B cell (primary cell): ENCODE data around the gene MDC1. TPM values are rescaled to one million over a fixed set of nuclear protein-coding genes. Genes with fewer than 3 reads are reported as not detected.

Source experiments
- ATAC-seq: fragments of 200-7000 bp; cut with Tn5 transposase; one replicate; pipeline ENCODE4 v1.10.0; 2021; ENCODE audit warnings: low read depth, mild to moderate bottlenecking, moderate number of reproducible peaks, moderate library complexity
- CTCF ChIA-PET: fragments of 350-600 bp; sonication (Branson Sonifier 250); formaldehyde crosslinking; loops from one replicate; lab custom pipeline; 2021; ENCODE audit warnings: antibody characterized with exemption, inconsistent platforms; lab: Charles Lee
- POLR2A ChIA-PET: fragments of 350-600 bp; sonication (Branson Sonifier 250); formaldehyde crosslinking; loops from one replicate; lab custom pipeline; 2021; ENCODE audit warnings: antibody characterized with exemption; lab: Charles Lee
- DNase-seq: peaks from one replicate; pipeline ENCODE4 v3.0.0; 2013
- H2AFZ ChIP-seq: 2 replicates; pipeline ENCODE4 v1.6.1; 2012; ENCODE audit warnings: mild to moderate bottlenecking, low read depth, low read length; ENCODE audit not compliant: insufficient read depth, poor library complexity, severe bottlenecking
- H3K27ac ChIP-seq, 2 donors: 1 replicate in 1 of 2; 2 replicates in 1 of 2; pipeline ENCODE4 v1.5.1; 2012 to 2013; ENCODE audit warnings: low read length in 2 of 2, mild to moderate bottlenecking in 2 of 2, moderate library complexity in 1 of 2
- H3K27me3 ChIP-seq, 4 experiments: fragments of 200-600 bp in 1 of 4; sonication (generic) in 1 of 4; replicated peaks in 1 of 4; 1 replicate in 2 of 4; 2 replicates in 2 of 4; pipeline versions ENCODE4 v1.6.1 to v1.7.0; 2013 to 2016; ENCODE audit warnings: low read length in 3 of 4, mild to moderate bottlenecking in 2 of 4, mixed read lengths in 1 of 4, moderate library complexity in 1 of 4; ENCODE audit not compliant: insufficient read depth in 4 of 4, control insufficient read depth in 3 of 4; ENCODE audit errors: control extremely low read depth in 1 of 4
- H3K36me3 ChIP-seq, 2 experiments: replicated peaks in 1 of 2; 1 replicate in 1 of 2; 2 replicates in 1 of 2; pipeline versions ENCODE4 v1.6.1 to v1.7.1; 2013; ENCODE audit warnings: low read length in 1 of 2; ENCODE audit not compliant: insufficient read depth in 2 of 2, control insufficient read depth in 1 of 2; ENCODE audit errors: control extremely low read depth in 1 of 2, extremely low read depth in 1 of 2
- H3K4me1 ChIP-seq, 2 donors: fragments of 200-600 bp in 1 of 2; sonication (generic) in 1 of 2; 1 replicate in 1 of 2; 2 replicates in 1 of 2; pipeline versions ENCODE4 v1.5.1 to v1.6.1; 2013 to 2017; ENCODE audit warnings: low read length in 2 of 2; ENCODE audit not compliant: control insufficient read depth in 2 of 2, insufficient read depth in 2 of 2
- H3K4me2 ChIP-seq: replicated peaks from 2 replicates; pipeline ENCODE3; 2012; ENCODE audit warnings: mild to moderate bottlenecking, low read depth, low read length; ENCODE audit not compliant: poor library complexity, severe bottlenecking
- H3K4me3 ChIP-seq, 5 experiments: fragments of 200-600 bp in 1 of 5; sonication (generic) in 1 of 5; 1 replicate in 3 of 5; 2 replicates in 2 of 5; pipeline versions ENCODE4 v1.5.1 to v1.7.0; 2011 to 2016; ENCODE audit warnings: low read length in 4 of 5, mild to moderate bottlenecking in 4 of 5, low read depth in 2 of 5, control low read depth in 1 of 5, moderate library complexity in 1 of 5; ENCODE audit not compliant: insufficient read depth in 1 of 5; ENCODE audit errors: control extremely low read depth in 1 of 5, extremely low read depth in 1 of 5
- H3K79me2 ChIP-seq: fragments of 200-600 bp; sonication (generic); one replicate; pipeline ENCODE4 v1.6.0; 2016; ENCODE audit warnings: low read length; ENCODE audit not compliant: control insufficient read depth, insufficient read depth
- H3K9ac ChIP-seq: fragments of 200-600 bp; sonication (generic); 2 replicates; pipeline ENCODE4 v1.6.1; 2017; ENCODE audit warnings: mild to moderate bottlenecking, low read length, moderate library complexity
- H3K9me3 ChIP-seq, 3 donors: one replicate each; pipeline versions ENCODE4 v1.6.1 to v1.7.1; 2013; ENCODE audit warnings: low read length in 2 of 3; ENCODE audit not compliant: control insufficient read depth in 2 of 3, insufficient read depth in 1 of 3; ENCODE audit errors: control extremely low read depth in 1 of 3
- H4K20me1 ChIP-seq: 2 replicates; pipeline ENCODE4 v1.6.0; 2012; ENCODE audit warnings: mild to moderate bottlenecking, low read length; ENCODE audit not compliant: insufficient read depth, control insufficient read depth, poor library complexity, severe bottlenecking
- H3K27ac Mint-ChIP-seq: one replicate; pipeline ENCODE4 v1.8.0; 2021; ENCODE audit warnings: mixed read lengths
- H3K27me3 Mint-ChIP-seq: one replicate; pipeline ENCODE4 v1.8.0; 2021; ENCODE audit warnings: mixed read lengths
- H3K4me1 Mint-ChIP-seq: one replicate; pipeline ENCODE4 v1.8.0; 2021; ENCODE audit warnings: mixed read lengths
- H3K4me3 Mint-ChIP-seq: one replicate; pipeline ENCODE4 v1.8.0; 2021; ENCODE audit warnings: mixed read lengths
- H3K9me3 Mint-ChIP-seq: one replicate; pipeline ENCODE4 v1.8.0; 2022; ENCODE audit warnings: mixed read lengths; ENCODE audit not compliant: insufficient read depth
- EZH2 ChIP-seq: IDR thresholded peaks from 2 replicates; pipeline ENCODE4 v1.6.1; 2012; ENCODE audit warnings: borderline replicate concordance, low read depth, mild to moderate bottlenecking, moderate library complexity, low read length; ENCODE audit not compliant: insufficient read depth, poor library complexity, severe bottlenecking
- WGBS: methylation state at CpG from one replicate; pipeline ENCODE4 v1.1.5; 2013; ENCODE audit warnings: missing lambda C conversion rate; ENCODE audit not compliant: insufficient coverage; 5-methylcytosine and 5-hydroxymethylcytosine counted together
- intact Hi-C: fragments of 100-400 bp; cut with micrococcal nuclease; formaldehyde crosslinking; loops from one replicate; pipeline ENCODE4 v1.10.0; 2022
- polyA plus RNA-seq: library from polyadenylated mRNA; depleted of rRNA; stranded (reverse); fragments of >200 nt; gene quantifications from 2 replicates; pipeline ENCODE4 v1.2.3, GENCODE V29; 2012
- total RNA-seq, 2 donors: library from RNA; stranded (reverse); fragments of 120-200 nt in 1 of 2; gene quantifications; 1 replicate in 1 of 2; 2 replicates in 1 of 2; pipeline versions ENCODE4 v1.2.3 to v1.2.4, GENCODE V29; 2013 to 2022
- TF ChIP-seq, protein P1 (sequence below): fragments of 200-600 bp; IDR thresholded peaks from one replicate; pipeline ENCODE4 v1.8.0; 2022; ENCODE audit warnings: antibody characterized with exemption, mild to moderate bottlenecking

Gene MDC1
- total and polyA plus RNA-seq, 2 donors (not counting 1 experiment from before 2014, with no cell fraction given), result 24.9 to 87.4 TPM

DNA sequence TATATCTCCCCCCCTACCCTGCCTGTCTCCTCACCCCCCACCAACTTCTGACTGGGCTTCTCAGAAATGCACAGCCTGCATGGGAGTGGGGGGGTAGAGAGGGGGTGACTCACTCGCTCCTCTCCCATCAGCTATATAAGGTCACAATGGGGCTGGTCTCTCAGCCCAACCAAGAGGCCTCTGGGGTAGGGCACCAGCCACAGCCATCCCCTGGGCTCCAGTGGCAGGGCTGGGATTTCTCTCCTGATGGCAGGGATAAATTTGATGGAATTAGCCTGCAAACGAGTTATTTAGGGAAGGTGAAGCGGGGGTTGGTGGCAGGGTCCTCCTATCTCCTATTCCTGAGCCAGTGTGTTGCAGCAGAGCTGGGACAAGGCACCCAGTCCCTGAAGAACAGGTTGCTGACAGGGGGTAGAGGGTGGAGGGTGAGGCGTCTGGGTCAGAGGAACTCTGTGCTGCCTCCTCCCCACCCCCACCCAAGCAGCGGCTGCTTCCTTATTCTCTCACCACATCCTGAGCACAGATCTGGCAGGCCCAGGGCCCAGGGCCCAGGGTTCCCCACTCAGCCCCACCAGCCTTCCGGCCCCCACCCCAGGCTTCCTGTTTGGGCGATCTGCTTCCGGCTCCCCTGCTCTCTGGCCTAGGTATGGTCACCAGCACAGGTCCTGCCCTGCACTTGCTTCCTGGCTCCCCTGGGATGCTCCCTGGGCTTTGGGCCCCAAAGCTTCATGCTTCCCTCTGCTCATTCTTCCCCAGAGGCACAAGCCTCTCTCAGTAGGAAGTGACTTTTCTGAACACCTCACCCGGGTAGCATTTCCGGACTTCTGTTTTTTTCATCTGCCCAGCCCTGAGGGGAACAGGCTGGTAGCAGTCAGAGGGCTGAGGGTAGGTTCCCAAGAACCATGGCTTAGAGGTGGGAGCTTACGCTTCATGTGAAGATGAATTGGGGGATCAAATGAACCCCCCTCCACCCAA is 34.7 kb downstream of the MDC1 start:
- WGBS, result 1% methylated on average over 6 of the region's 11 CpGs
- H3K27ac Mint-ChIP-seq, result peak overlapping the region; percentile 99
- peak overlapping the region; percentile 91 to 100 (median 97) for H3K4me3 ChIP-seq
- H3K4me1 ChIP-seq, result peaks cover 39 to 42% of the 10 kb centered on the region in 2 donors
- H3K27ac ChIP-seq, result peak overlapping the region; percentile 57 to 97
- no peaks in the 10 kb centered on the region for H3K27me3 Mint-ChIP-seq
- intact Hi-C loops, result loop anchor here (1.0 kb wide), 4 partner anchors 8 to 65 kb away; partner anchors contain the start of genes DHX16, MDC1, MRPS18B and NRM
- POLR2A ChIA-PET, result interaction anchor here (0.6 to 8.7 kb wide), 6 partner anchors 10 to 844 kb away, joined by 3 to 216 read pairs (median 5); partner anchors contain the start of genes DHX16, MDC1, MRPS18B and PPP1R10
- CTCF ChIA-PET, result interaction anchor here (0.6 to 19.8 kb wide), 8 partner anchors 8 to 199 kb away, joined by 3 to 963 read pairs (median 4); partner anchors contain the start of genes ATAT1, DHX16, MDC1 and NRM
- peaks cover 86% of the 10 kb centered on the region for H4K20me1 ChIP-seq
- no peak for TF ChIP-seq EZH2
- TF ChIP-seq, protein P1, sequence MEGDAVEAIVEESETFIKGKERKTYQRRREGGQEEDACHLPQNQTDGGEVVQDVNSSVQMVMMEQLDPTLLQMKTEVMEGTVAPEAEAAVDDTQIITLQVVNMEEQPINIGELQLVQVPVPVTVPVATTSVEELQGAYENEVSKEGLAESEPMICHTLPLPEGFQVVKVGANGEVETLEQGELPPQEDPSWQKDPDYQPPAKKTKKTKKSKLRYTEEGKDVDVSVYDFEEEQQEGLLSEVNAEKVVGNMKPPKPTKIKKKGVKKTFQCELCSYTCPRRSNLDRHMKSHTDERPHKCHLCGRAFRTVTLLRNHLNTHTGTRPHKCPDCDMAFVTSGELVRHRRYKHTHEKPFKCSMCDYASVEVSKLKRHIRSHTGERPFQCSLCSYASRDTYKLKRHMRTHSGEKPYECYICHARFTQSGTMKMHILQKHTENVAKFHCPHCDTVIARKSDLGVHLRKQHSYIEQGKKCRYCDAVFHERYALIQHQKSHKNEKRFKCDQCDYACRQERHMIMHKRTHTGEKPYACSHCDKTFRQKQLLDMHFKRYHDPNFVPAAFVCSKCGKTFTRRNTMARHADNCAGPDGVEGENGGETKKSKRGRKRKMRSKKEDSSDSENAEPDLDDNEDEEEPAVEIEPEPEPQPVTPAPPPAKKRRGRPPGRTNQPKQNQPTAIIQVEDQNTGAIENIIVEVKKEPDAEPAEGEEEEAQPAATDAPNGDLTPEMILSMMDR, result no peak
- peak; percentile 96 for DNase-seq
- peak overlapping the region; percentile 100 for H3K4me2 ChIP-seq
- peaks cover 60% of the 10 kb centered on the region for H3K4me1 Mint-ChIP-seq
- no peaks in the 10 kb centered on the region for H3K9me3 Mint-ChIP-seq
- peaks cover 94% of the 10 kb centered on the region for H3K79me2 ChIP-seq
- H3K4me3 Mint-ChIP-seq, result peak overlapping the region; percentile 97
- peak overlapping the region; percentile 61 for H2AFZ ChIP-seq
- ATAC-seq, result peak; percentile 58
- H3K9me3 ChIP-seq, result no peaks in the 10 kb centered on the region
- peaks cover 0 to 40% of the 10 kb centered on the region in 2 experiments for H3K36me3 ChIP-seq
- H3K27me3 ChIP-seq, result no peaks in the 10 kb centered on the region
- H3K9ac ChIP-seq, result peak overlapping the region; percentile 98
